Activated CD4-positive, alpha-beta T cell treated with anti-CD3 and anti-CD28 coated beads, Interleukin-2, amount 10 ng/mL, durations not matched to agents 24 days and 14 days (primary cell): ENCODE results near the gene ENHO. TPM values are rescaled to one million over a fixed set of nuclear protein-coding genes. Genes with fewer than 3 reads are reported as not detected.
A peak's percentile ranks its signal among the peaks of the same experiment; 100 is the strongest.

Source experiments
- DNase-seq: peaks from one replicate; pipeline ENCODE4 v3.0.0; 2022
- H3K27ac Mint-ChIP-seq: one replicate; pipeline ENCODE4 v1.8.0; 2022; ENCODE audit warnings: mild to moderate bottlenecking, mixed read lengths
- H3K27me3 Mint-ChIP-seq: one replicate; pipeline ENCODE4 v1.8.0; 2022; ENCODE audit warnings: mixed read lengths
- H3K36me3 Mint-ChIP-seq: one replicate; pipeline ENCODE4 v1.8.0; 2022; ENCODE audit warnings: low read depth, mild to moderate bottlenecking, mixed read lengths
- H3K4me1 Mint-ChIP-seq: one replicate; pipeline ENCODE4 v1.8.0; 2021; ENCODE audit warnings: mixed read lengths
- H3K4me3 Mint-ChIP-seq: one replicate; pipeline ENCODE4 v1.8.0; 2022; ENCODE audit warnings: mild to moderate bottlenecking, moderate library complexity, mixed read lengths
- H3K9me3 Mint-ChIP-seq: one replicate; pipeline ENCODE4 v1.8.0; 2021; ENCODE audit warnings: mixed read lengths
- intact Hi-C: fragments of 100-400 bp; cut with micrococcal nuclease; formaldehyde crosslinking; loops from one replicate; pipeline ENCODE4 v1.15.1; 2023
- total RNA-seq: library from RNA; stranded (reverse); gene quantifications from 2 replicates; pipeline ENCODE4 v1.2.3, GENCODE V29; 2022

The ENHO gene
- total RNA-seq, 1 donor from 2014 or later, result not detected

- Mint-ChIP-seq H3K4me3 (no peak overlapping the region), H3K27ac (no peak overlapping the region), H3K9me3 (no peaks in the 10 kb centered on the region), H3K36me3 (no peaks in the 10 kb centered on the region), H3K27me3 (peaks cover 4% of the 10 kb centered on the region), H3K4me1 (no peaks in the 10 kb centered on the region)
- no peak for DNase-seq
- intact Hi-C loops, result no loop called here
Observed at GRCh38 chr9:34551751-34552605, 29.2 kb upstream of the ENHO start.

DNA sequence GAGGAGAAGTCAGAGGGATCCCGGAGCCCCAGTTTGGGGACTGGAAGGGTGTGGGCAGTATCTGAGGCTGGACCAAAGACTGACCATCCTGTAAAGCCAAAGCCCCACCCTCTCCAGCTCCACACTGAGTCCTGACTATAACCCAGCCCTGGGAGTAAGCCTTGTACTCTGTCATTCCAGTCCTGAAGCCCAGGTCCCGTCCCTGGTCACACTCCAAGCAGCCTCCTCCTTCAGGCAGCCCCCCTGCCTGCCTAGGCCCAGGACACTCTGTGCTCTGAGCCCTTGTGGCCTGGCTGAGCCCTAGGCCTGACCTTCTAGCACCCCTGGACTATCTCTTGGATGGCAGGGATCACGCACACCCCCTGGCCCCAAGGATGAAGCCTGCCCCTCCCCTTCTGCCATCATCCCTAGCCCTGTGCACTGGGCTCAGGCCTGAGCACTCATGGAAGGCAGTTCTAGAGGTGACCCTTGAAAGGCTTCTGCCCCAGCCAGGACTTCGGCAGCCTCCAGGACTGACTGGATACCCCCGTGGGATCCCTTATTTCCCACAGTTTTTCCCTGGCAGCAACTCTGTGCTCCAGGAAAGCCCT lies 28.0 kb upstream of the ENHO start:
- Mint-ChIP-seq H3K9me3 (no peaks in the 10 kb centered on the region), H3K27ac (no peak overlapping the region), H3K4me3 (no peak overlapping the region), H3K27me3 (peaks cover 4% of the 10 kb centered on the region), H3K36me3 (no peaks in the 10 kb centered on the region), H3K4me1 (no peaks in the 10 kb centered on the region)
- no peak for DNase-seq
- intact Hi-C loops, result no loop called here

DNA sequence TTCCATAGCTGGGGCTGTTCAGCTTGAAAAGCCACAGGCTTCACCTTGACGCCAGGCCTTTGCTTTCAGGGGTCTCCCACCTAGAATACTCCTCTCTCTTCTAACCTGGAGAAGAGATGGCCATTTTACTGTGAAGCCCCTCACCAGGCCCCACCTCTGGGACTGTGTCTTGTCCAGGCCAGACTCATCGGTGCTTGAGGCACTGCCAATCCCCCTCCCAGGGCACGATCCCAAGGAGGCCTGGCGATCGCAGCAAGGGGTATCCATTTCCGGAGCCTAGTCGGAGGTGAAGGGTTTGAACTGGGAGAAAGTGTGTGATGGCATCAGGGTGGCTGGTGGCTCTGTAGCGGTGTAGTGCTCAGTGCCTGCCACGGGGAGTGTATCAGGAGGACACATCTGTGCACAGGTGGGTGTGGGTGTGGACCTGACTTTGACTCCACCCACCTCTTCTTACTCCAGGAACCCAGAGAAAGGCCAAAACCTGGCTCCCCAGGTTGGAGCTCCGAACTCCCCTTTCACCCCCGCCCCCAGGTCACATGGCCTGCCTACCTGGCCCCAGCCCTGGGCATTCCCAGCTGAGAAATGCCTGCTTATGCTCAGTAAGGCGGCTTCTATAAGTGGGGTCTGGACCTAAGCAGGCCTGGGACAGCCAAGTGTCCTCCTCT lies 27.4 kb upstream of the ENHO start:
- Mint-ChIP-seq H3K27ac (no peak overlapping the region), H3K9me3 (no peaks in the 10 kb centered on the region), H3K4me3 (no peak overlapping the region), H3K27me3 (peaks cover 7% of the 10 kb centered on the region), H3K36me3 (no peaks in the 10 kb centered on the region), H3K4me1 (no peaks in the 10 kb centered on the region)
- no peak for DNase-seq
- intact Hi-C loops, result no loop called here

DNA sequence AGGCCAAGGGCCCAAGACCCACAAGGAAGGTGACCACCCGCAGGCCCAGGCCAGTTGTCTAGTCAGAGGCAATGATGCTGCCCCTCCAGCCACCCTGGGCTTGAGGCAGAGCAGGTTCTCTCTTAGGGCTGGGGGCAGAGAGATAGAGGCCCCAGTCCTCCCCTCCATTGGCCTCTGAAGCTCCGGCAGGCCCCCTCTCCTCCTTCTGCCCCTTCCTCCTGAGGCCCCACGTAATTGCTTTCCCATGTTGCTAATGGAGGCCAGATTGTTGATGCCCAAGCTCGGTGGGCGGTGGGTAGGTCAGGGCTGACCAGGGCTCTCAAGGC lies 26.6 kb upstream of the ENHO start:
- Mint-ChIP-seq H3K27me3 (peaks cover 10% of the 10 kb centered on the region), H3K4me1 (no peaks in the 10 kb centered on the region), H3K4me3 (no peak overlapping the region), H3K9me3 (no peaks in the 10 kb centered on the region), H3K36me3 (no peaks in the 10 kb centered on the region), H3K27ac (no peak overlapping the region)
- DNase-seq, result no peak
- intact Hi-C loops, result no loop called here

GRCh38 chr9:34547960-34548611 lies 25.3 kb upstream of the ENHO start:
- no peaks in the 10 kb centered on the region for H3K4me1 Mint-ChIP-seq
- no peaks in the 10 kb centered on the region for H3K9me3 Mint-ChIP-seq
- DNase-seq, result peak; percentile 77
- H3K4me3 Mint-ChIP-seq, result no peak overlapping the region
- peaks cover 12% of the 10 kb centered on the region for H3K27me3 Mint-ChIP-seq
- no peak overlapping the region for H3K27ac Mint-ChIP-seq
- intact Hi-C loops, result loop anchor here (1.0 kb wide), 2 partner anchors 43 to 111 kb away; no protein-coding TSS in a partner anchor
- no peaks in the 10 kb centered on the region for H3K36me3 Mint-ChIP-seq

DNA sequence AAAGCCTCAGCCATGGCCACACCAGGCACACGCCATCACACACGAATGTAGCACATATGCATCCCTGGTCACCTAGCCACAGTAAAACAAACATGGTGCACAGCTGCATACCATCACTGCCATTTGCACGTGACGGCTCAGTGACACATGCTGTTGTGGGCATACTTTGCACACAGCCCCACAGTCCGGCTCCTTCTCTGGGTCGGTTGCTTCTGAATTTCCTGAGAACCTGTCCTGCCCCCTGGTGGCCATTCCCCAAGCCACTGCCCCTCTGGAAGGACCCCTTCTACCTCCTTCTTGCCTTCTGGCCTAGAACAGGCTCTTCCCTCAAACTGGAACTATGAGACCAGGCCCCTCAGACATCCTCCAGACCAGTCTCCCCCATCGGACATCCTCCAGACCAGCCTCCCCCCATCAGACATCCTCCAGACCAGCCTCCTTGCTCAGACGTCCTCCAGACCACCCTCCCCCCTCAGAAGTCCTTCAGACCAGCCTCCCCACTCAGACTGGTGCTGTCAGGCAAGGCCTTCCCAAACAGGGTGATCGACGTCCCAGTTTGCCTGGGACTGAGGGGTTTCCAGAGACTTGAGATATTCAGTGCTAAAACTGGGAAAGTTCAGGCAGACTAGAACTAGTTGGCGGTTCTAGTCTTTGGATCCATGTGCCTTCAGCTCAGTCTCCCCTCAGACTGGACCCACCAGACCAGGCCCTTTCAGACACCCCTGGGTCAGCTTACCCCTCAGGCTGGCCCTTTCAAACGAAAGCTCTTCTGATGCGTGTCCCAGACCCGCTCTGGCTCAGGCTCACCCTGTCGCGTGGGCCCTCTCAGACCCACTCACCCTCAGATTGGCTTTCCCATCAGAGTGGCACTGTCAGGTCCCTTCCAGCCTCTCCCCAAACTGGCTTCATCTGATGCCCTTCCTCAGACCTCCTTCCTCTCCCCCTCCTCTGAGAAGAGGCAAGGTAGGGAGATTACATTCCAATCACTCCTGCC lies 24.3 kb upstream of the ENHO start:
- Mint-ChIP-seq H3K4me3 (no peak overlapping the region), H3K9me3 (no peaks in the 10 kb centered on the region), H3K27ac (no peak overlapping the region), H3K27me3 (peaks cover 12% of the 10 kb centered on the region), H3K4me1 (no peaks in the 10 kb centered on the region), H3K36me3 (no peaks in the 10 kb centered on the region)
- intact Hi-C loops, result loop anchor here (1.0 kb wide), 1 partner anchor 110 kb away; no protein-coding TSS in a partner anchor
- peak; percentile 80 for DNase-seq

DNA sequence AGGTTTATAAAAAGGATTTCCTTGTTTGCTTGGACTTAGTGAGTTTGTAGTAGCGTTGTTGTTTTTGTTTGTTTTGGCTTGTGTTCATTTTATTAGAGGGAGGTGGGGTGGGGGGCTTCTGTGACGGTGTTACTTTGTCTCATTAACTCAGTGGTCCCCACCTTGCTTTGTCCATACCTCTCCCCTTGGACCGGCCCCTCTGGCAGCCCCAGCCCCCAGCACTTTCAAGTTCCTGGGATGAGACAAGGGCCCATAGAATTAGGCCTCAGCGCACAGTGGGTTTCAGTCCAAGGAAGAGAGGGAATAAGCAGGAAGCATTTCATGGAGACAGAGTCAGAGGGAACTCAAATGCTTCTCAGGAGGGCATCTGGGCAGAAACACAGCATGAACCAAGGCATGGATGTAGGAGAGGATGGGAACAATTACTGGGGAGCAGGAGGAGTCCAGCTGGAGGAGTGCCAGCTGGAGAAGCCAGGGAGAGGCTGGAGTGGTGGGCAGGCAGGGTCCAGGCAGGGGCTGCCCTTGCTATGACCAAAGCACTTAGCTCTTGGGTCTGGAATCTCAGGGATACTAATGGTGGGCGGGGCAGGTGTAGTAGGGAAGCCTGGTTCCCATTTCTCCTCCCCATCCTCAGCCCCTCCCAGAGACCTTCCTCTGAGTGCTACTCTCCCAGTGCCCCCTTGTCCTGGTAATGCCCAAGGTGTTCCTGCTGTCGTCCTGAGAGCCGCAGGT lies 23.5 kb upstream of the ENHO start:
- intact Hi-C loops, result no loop called here
- Mint-ChIP-seq H3K27me3 (peaks cover 12% of the 10 kb centered on the region), H3K36me3 (no peaks in the 10 kb centered on the region), H3K4me1 (no peaks in the 10 kb centered on the region), H3K27ac (no peak overlapping the region), H3K9me3 (no peaks in the 10 kb centered on the region), H3K4me3 (no peak overlapping the region)
- DNase-seq, result no peak

DNA sequence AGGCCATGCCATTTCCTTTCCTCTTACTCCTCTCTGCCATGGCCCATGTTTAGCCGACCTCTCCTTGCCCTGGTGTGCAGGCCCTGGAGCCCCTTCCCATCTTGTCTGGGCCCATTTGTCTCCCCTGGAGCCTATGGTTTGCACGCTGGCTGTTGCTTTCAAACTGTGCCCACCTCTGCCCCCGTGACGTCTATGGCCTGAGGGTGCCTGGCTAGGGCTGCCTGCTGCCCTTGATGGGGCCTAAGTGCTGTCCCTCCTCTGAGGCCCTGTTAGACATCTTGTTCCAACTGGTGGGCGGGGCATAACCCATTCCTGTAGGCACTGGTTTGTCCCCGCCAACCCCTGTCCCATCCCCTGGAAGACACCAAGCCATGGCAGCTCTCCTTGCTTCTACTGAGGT lies 22.7 kb upstream of the ENHO start:
- DNase-seq, result no peak
- Mint-ChIP-seq H3K4me3 (no peak overlapping the region), H3K27me3 (peaks cover 12% of the 10 kb centered on the region), H3K36me3 (no peaks in the 10 kb centered on the region), H3K9me3 (no peaks in the 10 kb centered on the region), H3K27ac (no peak overlapping the region), H3K4me1 (no peaks in the 10 kb centered on the region)
- intact Hi-C loops, result no loop called here

DNA sequence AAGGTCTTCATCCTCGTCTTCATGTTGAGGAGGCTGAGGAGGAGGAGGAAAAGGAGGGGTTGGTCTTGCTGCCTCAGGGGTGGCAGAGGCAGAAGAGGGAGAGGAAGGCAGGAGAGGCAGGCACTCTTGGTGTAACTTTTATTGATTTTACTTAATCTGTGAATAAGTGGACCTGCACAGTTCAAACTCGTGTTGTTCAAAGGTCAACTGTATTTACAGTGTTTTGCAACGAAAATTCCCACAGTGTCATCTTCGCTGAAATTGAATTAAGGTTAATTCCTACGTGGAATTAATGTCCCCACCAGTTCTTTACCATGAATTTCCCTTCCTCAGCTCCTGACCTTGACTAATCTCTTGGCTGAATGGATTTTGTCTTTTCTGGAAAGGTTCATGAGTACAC lies 21.2 kb upstream of the ENHO start:
- H3K36me3 Mint-ChIP-seq, result no peaks in the 10 kb centered on the region
- no peaks in the 10 kb centered on the region for H3K4me1 Mint-ChIP-seq
- H3K9me3 Mint-ChIP-seq, result no peaks in the 10 kb centered on the region
- DNase-seq, result no peak
- peaks cover 12% of the 10 kb centered on the region for H3K27me3 Mint-ChIP-seq
- H3K4me3 Mint-ChIP-seq, result no peak overlapping the region
- H3K27ac Mint-ChIP-seq, result no peak overlapping the region
- intact Hi-C loops, result no loop called here

GRCh38 chr9:34541540-34541939 lies 18.8 kb upstream of the ENHO start:
- H3K9me3 Mint-ChIP-seq, result no peaks in the 10 kb centered on the region

GRCh38 chr9:34540827-34541226 lies 18.0 kb upstream of the ENHO start:
- Mint-ChIP-seq H3K9me3 (no peaks in the 10 kb centered on the region), H3K27ac (no peak overlapping the region), H3K4me1 (no peaks in the 10 kb centered on the region), H3K4me3 (no peak overlapping the region), H3K27me3 (peaks cover 12% of the 10 kb centered on the region), H3K36me3 (no peaks in the 10 kb centered on the region)
- intact Hi-C loops, result no loop called here
- no peak for DNase-seq

More at GRCh38 chr9:34541540-34541939, 18.8 kb upstream of the ENHO start:
- Mint-ChIP-seq H3K4me1 (no peaks in the 10 kb centered on the region), H3K27ac (no peak overlapping the region), H3K4me3 (no peak overlapping the region), H3K36me3 (no peaks in the 10 kb centered on the region), H3K27me3 (peaks cover 12% of the 10 kb centered on the region)
- intact Hi-C loops, result no loop called here
- no peak for DNase-seq

GRCh38 chr9:34536685-34537084 lies 13.9 kb upstream of the ENHO start:
- H3K4me1 Mint-ChIP-seq, result no peaks in the 10 kb centered on the region
- no peaks in the 10 kb centered on the region for H3K36me3 Mint-ChIP-seq
- H3K27ac Mint-ChIP-seq, result no peak overlapping the region
- intact Hi-C loops, result no loop called here
- H3K9me3 Mint-ChIP-seq, result no peaks in the 10 kb centered on the region
- DNase-seq, result no peak
- H3K4me3 Mint-ChIP-seq, result no peak overlapping the region
- H3K27me3 Mint-ChIP-seq, result peaks cover 20% of the 10 kb centered on the region
